ENCODE data around the gene HPCAL1. TPM values are rescaled to one million over a fixed set of nuclear protein-coding genes. Genes with fewer than 3 reads are reported as not detected.
"Not testable (repeated sequence)": the region's sequence is repeated elsewhere in the genome, so short reads cannot be mapped to it uniquely, and the experiment has no call there.

The HPCAL1 gene
- total and polyA plus RNA-seq, 4 experiments from 2014 or later, result 77.1 to 114 (median 90.4) TPM

GRCh38 chr2:10298777-10299176 lies 3.9 kb upstream of the HPCAL1 start:
- DNase-seq; H3K27ac ChIP-seq (ENCODE audit: low read depth, low read length); H3K27me3 Mint-ChIP-seq; intact Hi-C loops (cut with micrococcal nuclease); H3K4me3 ChIP-seq (ENCODE audit: low read length in 2 of 2); H3K36me3 ChIP-seq (ENCODE audit: insufficient read depth, low read length); H3K36me3 Mint-ChIP-seq; H3K27me3 ChIP-seq (ENCODE audit: insufficient read depth, low read length); H3K9me3 Mint-ChIP-seq; H3K9me3 ChIP-seq (ENCODE audit: control insufficient read depth in 1 of 2, low read length in 2 of 2): not testable (repeated sequence)
- Mint-ChIP-seq H3K4me3 (peak overlapping the region in 2 of 8 donors; percentile 71 to 72), H3K27ac (peak overlapping the region in 4 of 7 donors; percentile 10 to 82 (median 78)), H3K4me1 (peaks cover 31 to 60% (median 43%) of the 10 kb centered on the region in 4 donors)
- peaks cover 37% of the 10 kb centered on the region for H3K4me1 ChIP-seq (ENCODE audit: insufficient read depth, low read length)
- CTCF ChIA-PET (ENCODE audit: partially characterized antibody), result interaction anchor here (1.1 to 3.4 kb wide), 6 partner anchors 31 to 136 kb away, joined by 3 to 36 read pairs (median 4); no protein-coding TSS in a partner anchor
- POLR2A ChIA-PET (ENCODE audit: partially characterized antibody), result interaction anchor here (0.8 to 13.6 kb wide), 5 partner anchors 31 to 150 kb away, joined by 3 to 362 read pairs (median 6); partner anchors contain the start of gene ODC1

- Histone ChIP-seq H3K27me3 (ENCODE audit: insufficient read depth, low read length) (no peaks in the 10 kb centered on the region), H3K4me3 (ENCODE audit: low read length in 2 of 2) (no peak overlapping the region), H3K9me3 (ENCODE audit: control insufficient read depth in 1 of 2, low read length in 2 of 2) (no peaks in the 10 kb centered on the region), H3K36me3 (ENCODE audit: insufficient read depth, low read length) (no peaks in the 10 kb centered on the region), H3K4me1 (ENCODE audit: insufficient read depth, low read length) (peaks cover 49% of the 10 kb centered on the region), H3K27ac (ENCODE audit: low read depth, low read length) (peak overlapping the region; percentile 65)
- no peaks in the 10 kb centered on the region for H3K9me3 Mint-ChIP-seq
- CTCF ChIA-PET (ENCODE audit: partially characterized antibody), result interaction anchor here (1.5 to 11.6 kb wide), 4 partner anchors 28 to 106 kb away, joined by 6 to 208 read pairs (median 86); no protein-coding TSS in a partner anchor
- POLR2A ChIA-PET (ENCODE audit: partially characterized antibody), result interaction anchor here (1.7 to 13.6 kb wide), 5 partner anchors 30 to 148 kb away, joined by 5 to 362 read pairs (median 49); partner anchors contain the start of gene ODC1
- H3K4me3 Mint-ChIP-seq, result peak overlapping the region in 7 of 8 donors; percentile 18 to 85 (median 75)
- H3K4me1 Mint-ChIP-seq, result peaks cover 36 to 76% (median 54%) of the 10 kb centered on the region in 4 donors
- no peak for DNase-seq
- no peaks in the 10 kb centered on the region for H3K27me3 Mint-ChIP-seq
- H3K36me3 Mint-ChIP-seq, result peaks cover 0 to 4% of the 10 kb centered on the region in 2 donors
- peak overlapping the region; percentile 72 to 95 (median 89) for H3K27ac Mint-ChIP-seq
- intact Hi-C loops (cut with micrococcal nuclease), result loop anchor here (10.0 kb wide), 1 partner anchor 514 kb away; the partner anchor contains the start of gene PDIA6
Measured at GRCh38 chr2:10300328-10300920, 2.3 kb upstream of the HPCAL1 start.

GRCh38 chr2:10300997-10301940 lies 1.4 kb upstream of the HPCAL1 start:
- Histone ChIP-seq H3K9me3 (ENCODE audit: control insufficient read depth in 1 of 2, low read length in 2 of 2) (no peaks in the 10 kb centered on the region), H3K27me3 (ENCODE audit: insufficient read depth, low read length) (no peaks in the 10 kb centered on the region), H3K36me3 (ENCODE audit: insufficient read depth, low read length) (no peaks in the 10 kb centered on the region), H3K4me3 (ENCODE audit: low read length in 2 of 2) (peak overlapping the region; percentile 26 to 77), H3K4me1 (ENCODE audit: insufficient read depth, low read length) (peaks cover 58% of the 10 kb centered on the region), H3K27ac (ENCODE audit: low read depth, low read length) (peak overlapping the region; percentile 65)
- peak in 1 of 5 donors; percentile 52 for DNase-seq
- ChIA-PET CTCF (ENCODE audit: partially characterized antibody) (interaction anchor here (0.6 to 11.6 kb wide), 14 partner anchors 9 to 317 kb away, joined by 3 to 208 read pairs (median 5); no protein-coding TSS in a partner anchor), POLR2A (ENCODE audit: partially characterized antibody) (interaction anchor here (1.0 to 13.6 kb wide), 11 partner anchors 10 to 177 kb away, joined by 3 to 362 read pairs (median 12); partner anchors contain the start of gene ODC1)
- peaks cover 0 to 4% of the 10 kb centered on the region in 2 donors for H3K36me3 Mint-ChIP-seq
- no peaks in the 10 kb centered on the region for H3K27me3 Mint-ChIP-seq
- peak overlapping the region; percentile 72 to 95 (median 94) for H3K27ac Mint-ChIP-seq
- H3K9me3 Mint-ChIP-seq, result no peaks in the 10 kb centered on the region
- peak overlapping the region; percentile 73 to 85 (median 81) for H3K4me3 Mint-ChIP-seq
- peaks cover 44 to 83% (median 63%) of the 10 kb centered on the region in 4 donors for H3K4me1 Mint-ChIP-seq
- intact Hi-C loops (cut with micrococcal nuclease), result loop anchor here (10.0 kb wide), 1 partner anchor 514 kb away; the partner anchor contains the start of gene PDIA6

- H3K27me3 Mint-ChIP-seq, result no peaks in the 10 kb centered on the region
- ChIA-PET CTCF (ENCODE audit: partially characterized antibody) (interaction anchor here (0.6 to 11.6 kb wide), 14 partner anchors 8 to 317 kb away, joined by 3 to 208 read pairs (median 4); no protein-coding TSS in a partner anchor), POLR2A (ENCODE audit: partially characterized antibody) (interaction anchor here (0.7 to 13.6 kb wide), 15 partner anchors 10 to 178 kb away, joined by 3 to 362 read pairs (median 4); partner anchors contain the start of gene ODC1)
- Histone ChIP-seq H3K4me3 (ENCODE audit: low read length in 2 of 2) (peak overlapping the region; percentile 26 to 77), H3K27ac (ENCODE audit: low read depth, low read length) (peak overlapping the region; percentile 65), H3K4me1 (ENCODE audit: insufficient read depth, low read length) (peaks cover 65% of the 10 kb centered on the region), H3K36me3 (ENCODE audit: insufficient read depth, low read length) (no peaks in the 10 kb centered on the region), H3K9me3 (ENCODE audit: control insufficient read depth in 1 of 2, low read length in 2 of 2) (no peaks in the 10 kb centered on the region), H3K27me3 (ENCODE audit: insufficient read depth, low read length) (no peaks in the 10 kb centered on the region)
- peak overlapping the region; percentile 72 to 95 (median 94) for H3K27ac Mint-ChIP-seq
- peak overlapping the region; percentile 73 to 85 (median 81) for H3K4me3 Mint-ChIP-seq
- no peaks in the 10 kb centered on the region for H3K9me3 Mint-ChIP-seq
- peaks cover 0 to 4% of the 10 kb centered on the region in 2 donors for H3K36me3 Mint-ChIP-seq
- peak in 3 of 5 donors; percentile 20 to 23 (median 20) for DNase-seq
- intact Hi-C loops (cut with micrococcal nuclease), result loop anchor here (1.0 to 10.0 kb wide), 6 partner anchors 28 to 513 kb away; partner anchors contain the start of genes ODC1 and PDIA6
- H3K4me1 Mint-ChIP-seq, result peaks cover 51 to 86% (median 70%) of the 10 kb centered on the region in 4 donors
Measured at GRCh38 chr2:10301941-10302478, 694 bp upstream of the HPCAL1 start.

- H3K4me3 ChIP-seq (ENCODE audit: low read length in 2 of 2), result peak overlapping the region; percentile 75 to 77
- H3K4me1 Mint-ChIP-seq, result peaks cover 55 to 86% (median 71%) of the 10 kb centered on the region in 4 donors
- peaks cover 0 to 4% of the 10 kb centered on the region in 2 donors for H3K36me3 Mint-ChIP-seq
- peak overlapping the region; percentile 78 to 96 (median 93) for H3K27ac Mint-ChIP-seq
- peak overlapping the region; percentile 97 to 100 (median 98) for H3K4me3 Mint-ChIP-seq
- ChIA-PET CTCF (ENCODE audit: partially characterized antibody) (interaction anchor here (1.2 to 11.6 kb wide), 13 partner anchors 16 to 178 kb away, joined by 3 to 208 read pairs (median 9); partner anchors contain the start of gene ODC1), POLR2A (ENCODE audit: partially characterized antibody) (interaction anchor here (1.0 to 13.6 kb wide), 18 partner anchors 10 to 261 kb away, joined by 3 to 362 read pairs (median 4); partner anchors contain the start of gene ODC1)
- no peaks in the 10 kb centered on the region for H3K27me3 ChIP-seq (ENCODE audit: insufficient read depth, low read length)
- H3K4me1 ChIP-seq (ENCODE audit: insufficient read depth, low read length), result peaks cover 66% of the 10 kb centered on the region
- peak overlapping the region; percentile 65 for H3K27ac ChIP-seq (ENCODE audit: low read depth, low read length)
- peak in 1 of 5 donors; percentile 50 for DNase-seq
- H3K27me3 Mint-ChIP-seq, result no peaks in the 10 kb centered on the region
- intact Hi-C loops (cut with micrococcal nuclease), result loop anchor here (1.0 to 10.0 kb wide), 2 partner anchors 79 to 512 kb away; partner anchors contain the start of gene PDIA6
- no peaks in the 10 kb centered on the region for H3K9me3 ChIP-seq (ENCODE audit: control insufficient read depth in 1 of 2, low read length in 2 of 2)
- H3K9me3 Mint-ChIP-seq, result no peaks in the 10 kb centered on the region
- no peaks in the 10 kb centered on the region for H3K36me3 ChIP-seq (ENCODE audit: insufficient read depth, low read length)
Measured at GRCh38 chr2:10303181-10303693, 533 bp downstream of the HPCAL1 start.
